ENCODE measurements around the gene AMPD2.

GRCh38 chr1:109631513-109632505, 12.2 kb downstream of the AMPD2 start:
- TF ChIP-seq CTCF (IDR thresholded peaks at IDR 0.05) (no peak), ZNF671 (CRISPR knock-in tag; IDR thresholded peaks at IDR 0.05) (no peak), E2F5 (CRISPR knock-in tag; IDR thresholded peaks at IDR 0.05) (no peak), USF2 (CRISPR knock-in tag; IDR thresholded peaks at IDR 0.05) (no peak)
